WTC11 (cell line): Measurements from ENCODE around the gene SEZ6L2.

Experiments used
- CREB1 ChIP-seq: sonication (generic); formaldehyde crosslinking; IDR thresholded peaks from 2 replicates; pipeline ENCODE4 v1.8.0; 2023; ENCODE audit warnings: mild to moderate bottlenecking, missing genetic modification reagents
- NR3C1 ChIP-seq: sonication (generic); formaldehyde crosslinking; conservative IDR thresholded peaks from 2 replicates; pipeline ENCODE4 v1.8.1; 2023; ENCODE audit warnings: low read depth, mild to moderate bottlenecking, missing genetic modification reagents
- RELA ChIP-seq: sonication (generic); formaldehyde crosslinking; IDR thresholded peaks from 2 replicates; pipeline ENCODE4 v1.8.1; 2022; ENCODE audit warnings: missing genetic modification reagents, mild to moderate bottlenecking, borderline replicate concordance
- SP1 ChIP-seq: sonication (generic); formaldehyde crosslinking; conservative IDR thresholded peaks from 2 replicates; pipeline ENCODE4 v1.8.1; 2022; ENCODE audit warnings: missing genetic modification reagents
- TF ChIP-seq, protein P1 (sequence below): fragments of 200-600 bp; IDR thresholded peaks from 2 replicates; pipeline ENCODE4 v1.8.0; 2022; ENCODE audit warnings: antibody characterized with exemption
- TF ChIP-seq, protein P2 (sequence below): sonication (generic); formaldehyde crosslinking; IDR thresholded peaks from 2 replicates; pipeline ENCODE4 v1.8.0; 2022; ENCODE audit warnings: mild to moderate bottlenecking, missing genetic modification reagents
- TF ChIP-seq, protein P3 (sequence below): sonication (generic); formaldehyde crosslinking; IDR thresholded peaks from 2 replicates; pipeline ENCODE4 v1.8.1; 2023; ENCODE audit warnings: mild to moderate bottlenecking, missing genetic modification reagents, moderate library complexity

DNA sequence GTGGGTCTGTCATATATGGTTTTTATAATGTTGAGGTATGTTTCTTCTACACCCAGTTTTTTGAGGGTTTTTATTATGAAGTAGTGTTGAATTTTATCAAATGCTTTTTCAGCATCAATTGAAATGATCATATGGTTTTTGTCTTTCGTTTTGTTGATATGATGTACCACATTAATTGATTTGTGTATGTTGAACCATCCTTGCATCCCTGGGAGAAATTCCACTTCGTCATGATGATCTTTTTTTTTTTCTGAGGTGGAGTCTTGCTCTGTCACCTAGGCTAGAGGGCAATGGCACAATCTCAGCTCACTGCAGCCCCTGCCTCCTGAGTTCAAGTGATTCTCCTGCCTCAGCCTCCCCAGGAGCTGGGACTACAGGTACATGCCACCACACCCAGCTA, 48.5 kb upstream of the SEZ6L2 start:
- TF ChIP-seq, protein P1, sequence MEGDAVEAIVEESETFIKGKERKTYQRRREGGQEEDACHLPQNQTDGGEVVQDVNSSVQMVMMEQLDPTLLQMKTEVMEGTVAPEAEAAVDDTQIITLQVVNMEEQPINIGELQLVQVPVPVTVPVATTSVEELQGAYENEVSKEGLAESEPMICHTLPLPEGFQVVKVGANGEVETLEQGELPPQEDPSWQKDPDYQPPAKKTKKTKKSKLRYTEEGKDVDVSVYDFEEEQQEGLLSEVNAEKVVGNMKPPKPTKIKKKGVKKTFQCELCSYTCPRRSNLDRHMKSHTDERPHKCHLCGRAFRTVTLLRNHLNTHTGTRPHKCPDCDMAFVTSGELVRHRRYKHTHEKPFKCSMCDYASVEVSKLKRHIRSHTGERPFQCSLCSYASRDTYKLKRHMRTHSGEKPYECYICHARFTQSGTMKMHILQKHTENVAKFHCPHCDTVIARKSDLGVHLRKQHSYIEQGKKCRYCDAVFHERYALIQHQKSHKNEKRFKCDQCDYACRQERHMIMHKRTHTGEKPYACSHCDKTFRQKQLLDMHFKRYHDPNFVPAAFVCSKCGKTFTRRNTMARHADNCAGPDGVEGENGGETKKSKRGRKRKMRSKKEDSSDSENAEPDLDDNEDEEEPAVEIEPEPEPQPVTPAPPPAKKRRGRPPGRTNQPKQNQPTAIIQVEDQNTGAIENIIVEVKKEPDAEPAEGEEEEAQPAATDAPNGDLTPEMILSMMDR: no peak
- TF ChIP-seq, protein P2, sequence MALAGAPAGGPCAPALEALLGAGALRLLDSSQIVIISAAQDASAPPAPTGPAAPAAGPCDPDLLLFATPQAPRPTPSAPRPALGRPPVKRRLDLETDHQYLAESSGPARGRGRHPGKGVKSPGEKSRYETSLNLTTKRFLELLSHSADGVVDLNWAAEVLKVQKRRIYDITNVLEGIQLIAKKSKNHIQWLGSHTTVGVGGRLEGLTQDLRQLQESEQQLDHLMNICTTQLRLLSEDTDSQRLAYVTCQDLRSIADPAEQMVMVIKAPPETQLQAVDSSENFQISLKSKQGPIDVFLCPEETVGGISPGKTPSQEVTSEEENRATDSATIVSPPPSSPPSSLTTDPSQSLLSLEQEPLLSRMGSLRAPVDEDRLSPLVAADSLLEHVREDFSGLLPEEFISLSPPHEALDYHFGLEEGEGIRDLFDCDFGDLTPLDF (CRISPR knock-in tag): no peak
- TF ChIP-seq SP1 (no peak), RELA (no peak), NR3C1 (CRISPR knock-in tag) (no peak), CREB1 (CRISPR knock-in tag) (no peak)
- TF ChIP-seq, protein P3, sequence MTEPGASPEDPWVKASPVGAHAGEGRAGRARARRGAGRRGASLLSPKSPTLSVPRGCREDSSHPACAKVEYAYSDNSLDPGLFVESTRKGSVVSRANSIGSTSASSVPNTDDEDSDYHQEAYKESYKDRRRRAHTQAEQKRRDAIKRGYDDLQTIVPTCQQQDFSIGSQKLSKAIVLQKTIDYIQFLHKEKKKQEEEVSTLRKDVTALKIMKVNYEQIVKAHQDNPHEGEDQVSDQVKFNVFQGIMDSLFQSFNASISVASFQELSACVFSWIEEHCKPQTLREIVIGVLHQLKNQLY (CRISPR knock-in tag): no peak
